Sigmoid colon (tissue), 3 donors: ENCODE data around the gene PICALM.

ENCODE experiments used
- POLR2A ChIP-seq, 2 donors: fragments of 450-650 bp; IDR thresholded peaks; one replicate each; pipeline ENCODE4 v1.6.1; 2016; ENCODE audit warnings: antibody characterized with exemption in 2 of 2, mild to moderate bottlenecking in 2 of 2, moderate library complexity in 2 of 2
- TF ChIP-seq, protein P1 (sequence below), 4 experiments: fragments of 450-650 bp in 3 of 4; fragments of 200-600 bp in 1 of 4; IDR thresholded peaks; one replicate each; pipeline ENCODE4 v1.5.1; 2016 to 2019; ENCODE audit warnings: antibody characterized with exemption in 4 of 4, mild to moderate bottlenecking in 3 of 4, moderate library complexity in 2 of 4

DNA sequence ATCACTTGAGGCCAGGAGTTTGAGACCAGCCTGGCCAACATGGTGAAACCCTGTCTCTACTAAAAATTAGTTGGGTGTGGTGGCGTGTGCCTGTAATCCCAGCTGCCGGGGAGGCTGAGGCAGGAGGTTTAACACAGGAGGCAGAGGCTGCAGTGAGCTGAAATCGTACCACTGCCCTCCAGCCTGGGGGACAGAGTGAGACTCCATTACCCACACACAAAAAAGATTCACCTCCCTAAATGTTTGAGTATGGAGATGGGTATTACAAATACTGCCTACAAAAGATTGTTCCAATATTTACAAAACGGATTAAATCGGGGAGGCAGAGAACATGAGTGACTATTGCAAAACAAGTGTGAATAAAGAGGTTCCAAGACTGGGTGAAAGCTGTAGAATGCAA lies 98.3 kb downstream of the PICALM start:
- TF ChIP-seq, protein P1, sequence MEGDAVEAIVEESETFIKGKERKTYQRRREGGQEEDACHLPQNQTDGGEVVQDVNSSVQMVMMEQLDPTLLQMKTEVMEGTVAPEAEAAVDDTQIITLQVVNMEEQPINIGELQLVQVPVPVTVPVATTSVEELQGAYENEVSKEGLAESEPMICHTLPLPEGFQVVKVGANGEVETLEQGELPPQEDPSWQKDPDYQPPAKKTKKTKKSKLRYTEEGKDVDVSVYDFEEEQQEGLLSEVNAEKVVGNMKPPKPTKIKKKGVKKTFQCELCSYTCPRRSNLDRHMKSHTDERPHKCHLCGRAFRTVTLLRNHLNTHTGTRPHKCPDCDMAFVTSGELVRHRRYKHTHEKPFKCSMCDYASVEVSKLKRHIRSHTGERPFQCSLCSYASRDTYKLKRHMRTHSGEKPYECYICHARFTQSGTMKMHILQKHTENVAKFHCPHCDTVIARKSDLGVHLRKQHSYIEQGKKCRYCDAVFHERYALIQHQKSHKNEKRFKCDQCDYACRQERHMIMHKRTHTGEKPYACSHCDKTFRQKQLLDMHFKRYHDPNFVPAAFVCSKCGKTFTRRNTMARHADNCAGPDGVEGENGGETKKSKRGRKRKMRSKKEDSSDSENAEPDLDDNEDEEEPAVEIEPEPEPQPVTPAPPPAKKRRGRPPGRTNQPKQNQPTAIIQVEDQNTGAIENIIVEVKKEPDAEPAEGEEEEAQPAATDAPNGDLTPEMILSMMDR (IDR thresholded peaks at IDR 0.05), result no peak
- TF ChIP-seq POLR2A (IDR thresholded peaks at IDR 0.05), result no peak
